NCI-H345 treated with DMSO at 0.1 percent for 48 hours (cell line): ENCODE measurements around the gene SMYD4.
"Not testable (repeated sequence)": the region's sequence is repeated elsewhere in the genome, so short reads cannot be mapped to it uniquely, and the experiment has no call there.

Source experiments
- DNase-seq: peaks from one replicate; lab custom pipeline; 2025; ENCODE audit not compliant: unreplicated experiment; lab: John Stamatoyannopoulos, UW

The SMYD4 gene

DNA sequence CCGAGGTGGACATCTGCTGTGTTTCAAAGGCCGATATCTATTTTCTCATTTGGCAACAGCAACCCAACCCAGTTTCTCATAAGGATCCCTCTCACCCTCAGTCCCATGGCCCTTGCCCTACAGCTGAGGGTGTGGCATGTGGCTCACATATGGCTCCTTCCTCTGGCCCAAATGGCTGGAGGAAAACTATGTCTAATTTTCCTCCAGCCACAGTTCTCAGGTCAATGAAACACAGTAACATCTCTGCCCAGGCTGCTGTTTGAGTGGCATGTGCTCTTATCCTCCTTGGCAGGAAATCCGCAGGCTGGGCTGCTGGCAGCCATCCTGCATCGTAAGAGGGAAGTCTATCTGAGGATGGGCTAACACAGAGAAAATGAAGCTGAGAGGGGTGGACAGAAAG is 43.8 kb downstream of the SMYD4 start:
- no peak for DNase-seq

DNA sequence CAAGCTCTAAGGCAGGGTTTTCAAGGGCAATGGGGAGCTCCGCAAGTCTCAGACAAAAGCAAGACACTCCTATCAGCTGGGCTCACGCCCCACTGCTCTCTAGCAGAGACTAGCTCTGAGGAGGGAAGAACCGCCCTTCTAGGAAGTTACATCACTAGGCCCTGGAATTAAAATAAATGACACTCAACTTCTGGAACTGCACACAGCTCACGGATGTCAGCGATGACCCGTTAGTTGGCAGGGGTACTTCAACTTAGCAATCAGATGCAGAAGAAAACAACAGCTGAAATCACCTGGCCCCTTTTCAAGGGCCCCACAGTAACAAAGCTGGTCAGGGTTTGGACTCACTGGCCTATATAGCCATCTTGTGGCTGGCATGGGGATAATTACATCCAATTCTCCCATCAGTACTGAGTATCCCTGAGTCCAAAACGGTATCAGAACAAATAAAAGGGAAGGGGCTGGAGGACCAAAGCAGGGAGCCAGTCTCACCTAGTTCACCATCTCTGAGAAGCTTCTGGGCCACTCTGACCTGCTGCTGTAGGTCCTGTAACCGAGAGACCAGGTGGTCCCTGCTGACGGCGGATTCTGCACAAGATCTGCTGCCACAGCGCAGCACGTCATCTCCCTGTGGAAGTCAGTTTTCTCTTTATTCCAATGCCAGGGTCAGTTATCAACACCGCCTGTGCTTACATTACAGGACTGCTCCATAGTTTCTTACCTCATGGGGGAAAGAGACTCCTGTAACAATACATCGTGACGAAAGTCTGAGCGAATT is 45.7 kb downstream of the SMYD4 start:
- no peak for DNase-seq

DNA sequence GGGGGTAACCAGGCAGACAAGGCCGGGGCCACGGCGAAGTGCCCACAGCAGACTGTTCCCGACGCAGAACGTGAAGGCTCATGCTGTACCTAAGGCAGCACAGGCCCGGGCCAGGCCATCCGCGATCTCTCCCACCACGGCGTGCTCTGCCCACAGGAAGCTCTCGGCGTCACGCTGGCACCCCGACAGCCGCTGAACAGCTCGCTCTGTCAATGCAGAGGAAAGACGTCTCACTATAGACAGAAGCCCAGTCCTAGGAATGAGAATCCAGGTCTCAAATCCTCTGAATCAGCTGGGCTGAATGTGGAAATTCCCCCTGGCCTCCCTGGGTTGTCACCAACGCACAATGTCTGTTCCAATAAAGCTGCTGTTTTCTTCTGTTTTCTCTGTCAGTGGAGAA is 46.4 kb downstream of the SMYD4 start:
- DNase-seq = no peak

DNA sequence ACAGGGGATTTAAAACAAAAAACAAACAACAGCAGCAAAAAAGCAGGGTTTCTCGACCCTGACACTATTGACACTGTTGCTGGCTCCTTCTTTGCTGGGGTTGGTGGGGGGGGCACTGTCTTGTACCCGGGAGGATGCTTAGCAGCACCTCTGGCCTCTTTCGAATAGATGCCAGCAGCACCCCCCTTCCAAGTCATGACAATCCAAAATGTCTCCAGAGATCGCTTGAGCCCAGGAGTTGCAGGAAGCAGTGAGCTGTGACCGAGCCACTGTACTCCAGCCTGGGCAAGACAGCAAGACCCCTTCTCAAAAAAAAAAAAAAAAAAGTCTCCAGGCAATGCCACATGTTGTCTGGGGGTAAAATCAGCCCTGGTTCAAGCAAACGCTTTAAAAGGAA is 47.5 kb downstream of the SMYD4 start:
- no peak for DNase-seq

DNA sequence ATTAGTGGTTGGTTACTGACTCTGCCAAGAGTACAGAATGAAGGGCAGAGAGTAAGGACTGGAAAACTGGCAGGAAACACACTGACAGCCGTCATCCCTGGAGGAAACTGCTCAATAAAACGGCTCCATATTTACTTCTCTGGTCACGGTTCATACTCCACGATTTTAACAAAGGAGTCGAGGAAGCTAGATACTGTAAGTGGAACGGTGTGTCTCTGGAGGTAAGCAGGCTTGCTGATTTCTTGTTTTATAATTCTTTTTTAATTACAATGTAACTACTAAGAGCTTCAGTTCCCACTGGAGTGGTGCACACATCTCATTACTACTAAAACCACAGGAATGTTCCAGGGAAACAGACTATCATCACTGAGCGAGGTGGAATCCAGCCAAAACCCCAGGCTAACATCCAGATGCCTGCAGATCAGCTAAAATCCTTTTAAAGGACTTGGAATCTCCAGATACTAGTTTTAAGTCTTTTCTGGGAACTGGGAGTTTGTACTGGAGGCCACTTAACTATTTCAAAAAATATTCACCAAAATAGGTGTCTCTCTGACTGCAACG is 50.1 kb downstream of the SMYD4 start:
- no peak for DNase-seq

DNA sequence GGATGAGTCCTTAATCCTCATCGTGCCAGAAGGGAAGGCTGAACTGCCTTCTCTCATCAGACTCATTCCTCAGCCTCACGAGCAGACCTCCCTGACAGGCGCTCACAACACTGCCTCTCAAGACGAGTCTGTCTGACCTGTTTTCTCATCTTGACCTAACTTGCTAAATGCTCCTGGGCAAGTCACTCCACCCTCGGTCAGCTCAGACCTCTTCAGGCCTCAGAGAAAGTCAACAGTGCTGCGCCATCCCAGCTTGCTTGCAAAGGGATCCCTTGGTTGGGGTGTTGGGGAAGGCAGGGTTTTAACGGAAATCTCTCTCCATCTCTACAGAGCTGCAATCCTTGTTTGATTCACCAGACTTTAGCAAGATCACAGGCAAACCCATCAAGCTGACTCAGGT is 52.8 kb downstream of the SMYD4 start:
- DNase-seq = no peak

DNA sequence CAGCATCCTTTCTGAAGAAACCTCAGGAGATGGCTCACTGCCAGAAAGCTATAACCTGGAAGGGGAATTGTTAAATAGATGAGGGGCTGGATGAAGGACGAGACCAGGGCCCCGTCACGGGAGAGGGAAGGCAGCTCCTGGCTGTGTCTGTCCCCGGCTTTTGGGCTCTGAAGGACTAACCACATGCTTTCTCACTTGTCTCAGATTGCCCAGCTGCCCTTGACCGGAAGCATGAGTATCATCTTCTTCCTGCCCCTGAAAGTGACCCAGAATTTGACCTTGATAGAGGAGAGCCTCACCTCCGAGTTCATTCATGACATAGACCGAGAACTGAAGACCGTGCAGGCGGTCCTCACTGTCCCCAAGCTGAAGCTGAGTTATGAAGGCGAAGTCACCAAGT is 53.4 kb downstream of the SMYD4 start:
- no peak for DNase-seq

DNA sequence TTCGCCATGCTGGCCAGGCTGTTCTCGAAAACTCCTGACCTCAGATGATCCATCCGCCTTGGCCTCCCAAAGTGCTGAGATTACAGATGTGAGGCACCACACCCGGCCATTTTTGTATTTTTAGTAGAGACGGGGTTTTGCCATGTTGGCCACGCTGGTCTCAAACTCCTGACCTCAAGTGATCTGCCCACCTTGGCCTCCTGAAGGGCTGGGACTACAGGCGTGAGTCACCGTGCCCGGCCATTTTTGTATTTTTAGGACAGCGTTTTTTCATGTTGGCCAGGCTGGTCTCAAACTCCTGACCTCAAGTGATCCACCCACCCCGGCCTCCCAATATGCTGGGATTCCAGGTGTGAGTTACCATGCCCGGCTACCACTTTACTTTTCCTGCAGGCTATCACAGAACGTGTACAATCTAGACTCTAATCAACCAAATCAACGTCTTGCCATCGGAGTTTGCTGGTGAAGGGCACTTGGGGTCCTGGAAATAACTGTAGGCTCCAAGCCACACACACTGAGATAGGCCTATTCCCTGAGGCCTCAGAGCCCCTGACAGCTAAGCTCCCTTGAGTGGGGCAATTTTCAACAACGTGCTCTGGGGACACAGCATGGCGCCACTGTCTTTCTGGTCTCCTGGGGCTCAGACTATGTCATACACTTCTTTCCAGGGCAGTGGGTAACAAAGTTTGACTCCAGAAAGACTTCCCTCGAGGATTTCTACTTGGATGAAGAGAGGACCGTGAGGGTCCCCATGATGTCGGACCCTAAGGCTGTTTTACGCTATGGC is 55.1 kb downstream of the SMYD4 start:
- DNase-seq = no peak

DNA sequence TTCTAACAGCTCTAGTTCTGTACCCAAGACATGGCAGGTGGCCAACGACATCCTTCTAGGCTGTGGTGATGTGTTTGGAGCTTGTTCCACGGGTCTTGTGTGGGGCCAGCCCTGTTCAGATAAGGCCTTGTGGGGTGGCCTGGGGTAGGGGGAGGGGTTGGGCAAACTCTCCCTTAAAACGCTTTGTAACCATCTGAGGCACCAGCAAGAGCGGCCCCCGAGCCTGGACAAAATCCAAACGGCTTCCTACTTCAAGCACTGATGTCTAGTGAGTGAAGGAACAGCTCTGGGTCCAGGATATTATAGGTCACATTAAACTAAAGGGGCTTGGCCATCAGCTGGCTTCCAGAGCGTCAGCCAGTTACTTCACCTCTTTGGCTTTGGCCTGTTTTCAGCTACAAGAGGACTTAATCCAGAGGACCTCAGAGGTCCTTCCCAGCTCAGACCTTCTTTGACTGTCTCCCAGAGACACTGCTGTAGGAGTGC is 56.0 kb downstream of the SMYD4 start:
- no peak for DNase-seq

DNA sequence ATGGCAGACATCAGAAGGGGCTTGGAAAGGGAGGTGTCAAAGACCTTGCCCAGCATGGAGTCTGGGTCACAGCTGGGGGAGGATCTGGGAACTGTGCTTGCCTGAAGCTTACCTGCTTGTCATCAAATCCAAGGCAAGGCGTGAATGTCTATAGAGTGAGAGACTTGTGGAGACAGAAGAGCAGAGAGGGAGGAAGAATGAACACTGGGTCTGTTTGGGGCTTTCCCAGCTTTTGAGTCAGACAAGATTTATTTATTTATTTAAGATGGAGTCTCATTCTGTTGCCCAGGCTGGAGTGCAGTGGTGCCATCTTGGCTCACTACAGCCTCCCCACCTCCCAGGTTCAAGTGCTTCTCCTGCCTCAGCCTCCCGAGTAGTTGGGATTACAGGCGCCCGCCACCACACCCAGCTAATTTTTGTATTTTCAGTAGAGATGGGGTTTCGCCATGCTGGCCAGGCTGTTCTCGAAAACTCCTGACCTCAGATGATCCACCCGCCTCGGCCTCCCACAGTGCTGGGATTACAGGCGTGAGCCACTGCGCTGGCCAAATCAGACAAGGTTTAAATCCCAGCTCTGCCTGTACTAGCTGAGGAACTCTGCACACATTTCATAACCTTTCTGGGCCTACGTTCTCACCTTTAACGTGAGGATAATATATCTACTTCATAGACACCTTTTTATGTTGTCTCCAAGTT is 56.6 kb downstream of the SMYD4 start:
- not testable (repeated sequence) for DNase-seq

DNA sequence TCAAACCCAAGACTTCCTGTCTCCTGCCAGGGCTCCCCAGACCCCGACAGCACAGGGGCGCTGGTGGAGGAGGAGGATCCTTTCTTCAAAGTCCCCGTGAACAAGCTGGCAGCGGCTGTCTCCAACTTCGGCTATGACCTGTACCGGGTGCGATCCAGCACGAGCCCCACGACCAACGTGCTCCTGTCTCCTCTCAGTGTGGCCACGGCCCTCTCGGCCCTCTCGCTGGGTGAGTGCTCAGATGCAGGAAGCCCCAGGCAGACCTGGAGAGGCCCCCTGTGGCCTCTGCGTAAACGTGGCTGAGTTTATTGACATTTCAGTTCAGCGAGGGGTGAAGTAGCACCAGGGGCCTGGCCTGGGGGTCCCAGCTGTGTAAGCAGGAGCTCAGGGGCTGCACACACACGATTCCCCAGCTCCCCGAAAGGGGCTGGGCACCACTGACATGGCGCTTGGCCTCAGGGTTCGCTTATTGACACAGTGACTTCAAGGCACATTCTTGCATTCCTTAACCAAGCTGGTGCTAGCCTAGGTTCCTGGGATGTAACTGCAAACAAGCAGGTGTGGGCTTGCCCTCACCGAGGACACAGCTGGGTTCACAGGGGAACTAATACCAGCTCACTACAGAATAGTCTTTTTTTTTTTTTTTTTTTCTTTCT is 59.8 kb downstream of the SMYD4 start:
- DNase-seq = peak; percentile 27

DNA sequence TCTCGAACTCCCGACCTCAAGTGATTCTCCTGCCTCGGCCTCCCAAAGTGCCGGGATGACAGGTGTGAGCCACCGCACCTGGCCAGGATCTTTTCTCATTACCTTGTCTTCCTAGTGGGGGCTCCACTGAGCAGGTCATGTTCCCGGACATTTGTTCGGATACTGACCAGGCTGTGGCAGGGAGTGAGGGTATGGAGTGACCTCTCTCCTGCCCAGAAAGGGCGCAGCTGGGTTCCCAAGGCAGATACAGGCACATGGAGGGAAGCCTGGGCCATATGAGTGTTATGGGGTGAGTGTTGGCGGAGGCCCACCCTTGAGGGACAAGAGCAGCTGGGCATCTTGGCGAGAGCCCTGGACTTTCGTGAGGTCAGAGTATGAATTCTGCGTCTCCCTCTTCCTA is 62.3 kb downstream of the SMYD4 start:
- no peak for DNase-seq

DNA sequence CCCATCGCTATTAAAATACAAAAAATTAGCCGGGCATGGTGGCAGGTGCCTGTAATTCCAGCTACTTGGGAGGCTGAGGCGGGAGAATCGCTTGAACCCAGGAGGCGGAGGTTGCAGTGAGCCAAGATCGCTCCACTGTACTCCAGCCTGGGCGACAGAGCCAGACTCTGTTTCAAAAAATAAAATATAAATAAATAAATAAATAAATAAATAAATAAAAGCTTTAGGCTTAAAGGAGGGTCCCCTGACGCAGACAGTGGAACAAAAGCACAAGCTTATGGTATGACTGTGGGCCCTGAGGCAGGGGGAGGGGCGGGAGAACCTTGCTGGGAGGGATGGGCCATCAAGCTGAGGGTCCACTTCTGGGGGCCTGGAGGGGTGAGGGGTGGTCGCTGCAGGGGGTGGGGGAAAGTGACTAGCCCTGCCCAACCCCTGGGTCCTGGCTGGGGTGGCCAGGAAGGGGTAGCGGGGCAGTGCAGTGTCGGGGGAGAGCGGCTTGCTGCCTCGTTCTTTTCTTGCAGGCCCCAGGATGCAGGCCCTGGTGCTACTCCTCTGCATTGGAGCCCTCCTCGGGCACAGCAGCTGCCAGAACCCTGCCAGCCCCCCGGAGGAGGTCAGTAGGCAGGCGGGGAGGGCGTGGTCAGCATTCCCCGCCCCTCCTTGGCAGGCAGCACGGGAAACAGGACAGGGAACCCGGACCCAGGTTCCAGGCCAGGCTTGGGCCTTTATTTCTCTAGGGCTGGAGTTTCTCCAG is 63.1 kb downstream of the SMYD4 start:
- DNase-seq = no peak

DNA sequence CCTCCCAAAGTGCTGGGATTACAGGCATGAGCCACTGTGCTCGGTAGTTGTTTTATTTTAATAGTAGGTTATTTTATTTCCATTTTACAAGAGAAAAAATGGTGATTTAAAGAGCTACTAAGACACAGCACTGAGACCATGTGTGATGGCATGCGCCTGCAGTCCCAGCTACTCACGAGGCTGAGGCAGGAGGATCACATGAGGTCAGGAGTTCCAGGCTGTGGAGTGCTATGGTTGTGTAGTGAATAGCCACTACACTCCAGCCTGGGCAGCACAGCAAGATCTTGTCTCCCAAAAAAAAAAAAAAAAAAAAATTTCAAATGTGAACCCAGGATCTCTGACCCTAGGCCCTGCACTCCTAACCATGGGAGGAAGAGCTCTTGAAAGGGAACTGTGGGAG is 64.1 kb downstream of the SMYD4 start:
- DNase-seq = no peak

DNA sequence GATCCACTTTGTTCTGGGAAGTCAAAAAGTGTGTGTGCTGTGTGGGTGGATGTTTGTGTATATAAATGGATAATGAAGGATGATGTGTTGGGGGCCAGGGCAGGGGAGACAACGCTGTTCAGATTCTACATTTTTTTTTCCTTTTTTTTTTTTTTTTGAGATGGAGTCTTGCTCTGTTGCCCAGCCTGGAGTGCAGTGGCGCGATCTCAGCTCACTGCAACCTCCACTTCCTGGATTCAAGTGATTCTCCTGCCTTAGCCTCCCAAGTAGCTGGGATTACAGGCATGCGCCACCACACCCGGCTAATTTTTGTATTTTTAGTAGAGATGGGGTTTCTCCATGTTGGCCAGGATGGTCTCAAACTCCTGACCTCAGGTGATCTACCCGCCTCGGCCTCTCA is 65.0 kb downstream of the SMYD4 start:
- DNase-seq = not testable (repeated sequence)

DNA sequence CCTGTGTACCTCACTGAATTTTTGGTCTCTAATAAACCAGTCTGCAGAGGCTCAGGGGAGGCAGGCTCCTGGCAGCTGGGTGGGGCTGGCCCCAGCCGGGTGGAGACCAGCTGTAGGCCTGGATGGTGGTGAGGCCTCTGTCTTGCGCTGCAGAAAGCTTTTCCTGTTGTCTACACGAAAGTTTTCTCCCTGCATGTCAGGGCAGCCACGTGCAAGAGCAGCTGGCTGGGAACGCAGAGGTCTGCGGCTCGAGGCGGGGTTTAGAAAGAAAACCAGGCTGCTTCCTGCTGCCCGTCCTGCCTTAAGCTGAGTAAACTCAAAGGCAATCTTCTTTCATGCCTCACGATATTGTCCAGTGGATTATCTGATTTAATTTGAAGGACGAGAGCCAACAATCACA is 65.4 kb downstream of the SMYD4 start:
- DNase-seq = no peak

DNA sequence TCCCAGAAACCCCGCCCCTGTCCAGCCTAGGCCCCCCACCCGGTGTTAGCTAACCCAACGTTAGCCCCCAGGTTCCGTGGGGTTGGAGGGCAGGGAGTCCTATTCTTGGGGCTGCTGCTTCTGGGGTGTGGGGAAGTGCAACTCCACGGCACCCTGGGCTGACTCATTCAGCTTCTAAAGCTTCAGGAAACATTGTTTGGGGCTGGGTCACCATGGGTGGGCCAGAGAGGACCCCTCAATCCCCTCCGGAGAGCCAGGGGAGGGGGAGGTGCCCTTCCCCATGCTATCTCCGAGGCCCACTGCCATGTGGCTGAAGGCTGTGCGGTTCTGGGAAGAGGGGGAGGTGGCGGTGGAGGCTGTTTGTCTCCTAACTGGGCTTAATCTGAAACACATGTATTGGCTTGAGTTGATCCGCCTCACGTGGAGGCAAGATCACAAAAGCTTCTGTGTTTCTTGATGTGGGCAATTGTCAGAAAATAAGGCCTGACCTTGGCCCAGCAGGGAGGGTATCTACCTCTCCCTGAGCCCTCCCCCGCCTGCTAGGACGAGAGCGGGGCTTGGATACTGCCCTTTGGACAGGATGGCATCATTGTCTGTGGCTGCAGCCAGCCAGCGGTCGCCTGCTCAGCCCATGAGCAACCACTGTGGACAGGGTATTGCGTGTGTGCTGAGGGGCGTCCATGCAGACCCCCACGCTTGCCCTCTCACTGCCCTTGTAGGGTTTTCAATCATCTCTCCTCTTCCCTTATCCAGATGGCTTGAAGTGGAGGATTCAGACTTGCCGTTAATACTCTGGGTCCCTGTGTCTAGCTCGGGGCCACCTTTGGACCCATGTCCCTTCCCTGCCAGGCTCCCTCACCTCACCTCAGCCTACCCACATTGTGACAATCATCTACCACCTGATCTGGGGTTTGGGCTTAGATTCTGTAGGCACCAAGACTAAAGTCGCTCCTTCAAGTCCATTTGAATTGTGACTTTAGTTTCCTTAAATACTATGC is 66.5 kb downstream of the SMYD4 start:
- no peak for DNase-seq

DNA sequence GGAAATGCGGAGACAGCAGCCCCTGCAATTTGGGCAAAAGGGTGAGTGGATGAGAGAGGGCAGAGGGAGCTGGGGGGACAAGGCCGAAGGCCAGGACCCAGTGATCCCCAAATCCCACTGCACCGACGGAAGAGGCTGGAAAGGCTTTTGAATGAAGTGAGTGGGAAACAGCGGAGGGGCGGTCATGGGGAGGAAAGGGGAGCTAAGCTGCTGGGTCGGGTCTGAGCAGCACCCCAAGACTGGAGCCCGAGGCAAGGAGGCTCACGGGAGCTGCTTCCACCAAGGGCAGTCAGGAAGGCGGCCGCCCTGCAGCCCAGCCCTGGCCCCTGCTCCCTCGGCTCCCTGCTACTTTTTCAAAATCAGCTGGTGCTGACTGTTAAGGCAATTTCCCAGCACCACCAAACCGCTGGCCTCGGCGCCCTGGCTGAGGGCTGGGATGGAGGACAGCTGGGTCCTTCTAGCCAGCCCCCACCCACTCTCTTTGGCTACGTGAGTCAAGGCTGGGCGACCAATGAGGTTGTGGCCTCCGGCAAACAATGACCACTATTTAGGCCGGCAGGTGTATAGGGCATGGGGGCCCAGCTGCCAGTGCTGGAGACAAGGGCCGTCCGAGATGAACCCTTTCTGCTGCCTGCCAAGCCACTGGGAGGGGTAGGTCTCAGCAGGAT is 67.3 kb downstream of the SMYD4 start:
- no peak for DNase-seq

DNA sequence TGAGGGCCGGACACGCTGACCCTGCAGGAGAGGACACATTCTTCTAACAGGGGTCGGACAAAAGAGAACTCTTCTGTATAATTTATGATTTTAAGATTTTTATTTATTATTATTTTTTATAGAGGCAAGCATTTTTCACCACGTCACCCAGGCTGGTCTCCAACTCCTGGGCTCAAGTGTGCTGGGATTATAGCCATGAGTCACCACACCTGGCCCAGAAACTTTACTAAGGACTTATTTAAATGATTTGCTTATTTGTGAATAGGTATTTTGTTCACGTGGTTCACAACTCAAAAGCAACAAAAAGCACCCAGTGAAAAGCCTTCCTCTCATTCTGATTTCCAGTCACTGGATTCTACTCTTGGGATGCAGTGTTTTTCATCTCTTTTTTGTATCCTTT is 70.2 kb downstream of the SMYD4 start:
- no peak for DNase-seq
